ENCODE results near the gene NSUN6.
"Not testable (repeated sequence)": the region's sequence is repeated elsewhere in the genome, so short reads cannot be mapped to it uniquely, and the experiment has no call there.

GRCh38 chr10:18591141-18591540 is 60.2 kb downstream of the NSUN6 start:
- not testable (repeated sequence) for TF ChIP-seq POLR2AphosphoS5 (IDR thresholded peaks at IDR 0.05; ENCODE audit: low read length); POLR2AphosphoS2 (IDR thresholded peaks at IDR 0.05; ENCODE audit: low read depth, low read length); POLR2A (IDR thresholded peaks at IDR 0.05; ENCODE audit: low read depth, low read length)

Measured in GM12878 (cell line).